WERI-Rb-1 (cell line): ENCODE data around the gene TRAF7.

Experiments
- DNase-seq: peaks from one replicate; pipeline ENCODE4 v3.0.0-alpha.2; 2020
- H3K27ac ChIP-seq: fragments of 250-450 bp; sonication (Bioruptor Pico); 2 replicates; pipeline ENCODE4 v1.5.1; 2020; ENCODE audit warnings: mild to moderate bottlenecking, moderate library complexity
- H3K27me3 ChIP-seq: fragments of 250-450 bp; sonication (Bioruptor Pico); 2 replicates; pipeline ENCODE4 v1.5.1; 2021; ENCODE audit warnings: mild to moderate bottlenecking, low read depth, moderate library complexity; ENCODE audit not compliant: insufficient read depth, severe bottlenecking
- H3K36me3 ChIP-seq: fragments of 250-450 bp; sonication (Bioruptor Pico); 2 replicates; pipeline ENCODE4 v1.5.1; 2020; ENCODE audit warnings: mild to moderate bottlenecking, moderate library complexity
- H3K4me3 ChIP-seq: 2 replicates; pipeline ENCODE4 v1.5.1; 2011; ENCODE audit warnings: low read depth, mild to moderate bottlenecking, control low read depth, low read length
- H3K9me3 ChIP-seq: fragments of 250-450 bp; sonication (Bioruptor Pico); 2 replicates; pipeline ENCODE4 v1.5.1; 2021; ENCODE audit warnings: mild to moderate bottlenecking, moderate library complexity; ENCODE audit not compliant: severe bottlenecking
- TF ChIP-seq, protein P1 (sequence below): IDR thresholded peaks from 2 replicates; pipeline ENCODE4 v1.5.1; 2011; ENCODE audit warnings: low read depth, mild to moderate bottlenecking, control low read depth, inconsistent platforms, low read length

Gene TRAF7

DNA sequence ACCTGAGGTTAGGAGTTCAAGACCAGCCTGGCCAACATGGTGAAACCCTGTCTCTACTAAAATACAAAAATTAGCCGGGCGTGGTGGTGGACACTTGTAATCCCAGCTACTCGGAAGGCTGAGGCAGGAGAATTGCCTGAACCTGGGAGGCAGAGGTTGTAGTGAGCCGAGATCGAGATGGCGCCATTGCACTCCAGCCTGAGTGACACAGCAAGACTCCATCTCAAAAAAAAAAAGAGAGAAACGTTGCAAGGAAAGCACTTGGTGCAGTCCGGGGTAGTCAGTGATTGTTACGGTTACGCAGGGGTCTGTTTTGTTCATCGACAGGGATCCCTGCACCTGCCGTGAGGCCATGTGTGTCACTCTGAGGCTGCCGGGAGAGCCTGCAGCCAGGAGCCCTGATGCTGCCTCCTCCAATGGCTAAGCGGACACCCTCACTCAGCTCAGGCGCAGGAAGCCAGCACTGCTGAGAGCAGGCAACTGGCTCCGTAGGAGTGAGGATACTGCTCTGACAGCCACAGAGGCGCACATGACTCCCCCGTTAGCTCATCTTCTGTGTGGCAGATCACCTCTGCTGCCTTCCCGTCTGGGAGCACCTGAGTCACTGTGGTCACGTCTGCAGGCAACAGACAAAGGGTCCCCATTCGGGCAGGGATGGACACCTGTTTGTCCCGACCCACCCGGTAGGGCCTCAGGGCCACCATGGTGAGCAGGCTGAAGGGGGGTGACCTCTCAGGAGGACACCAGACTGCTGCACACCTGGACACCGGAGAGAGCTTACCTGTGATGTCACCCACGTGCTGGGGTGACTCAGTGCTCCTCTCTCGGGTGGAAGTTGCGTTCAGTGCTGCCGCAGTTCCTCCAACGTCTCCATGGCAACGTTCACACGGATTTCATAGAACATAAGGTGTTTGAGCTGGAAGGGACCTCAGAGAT is 12.4 kb upstream of the TRAF7 start:
- no peaks in the 10 kb centered on the region for H3K9me3 ChIP-seq
- no peak overlapping the region for H3K4me3 ChIP-seq
- no peaks in the 10 kb centered on the region for H3K36me3 ChIP-seq
- no peaks in the 10 kb centered on the region for H3K27me3 ChIP-seq
- TF ChIP-seq, protein P1, sequence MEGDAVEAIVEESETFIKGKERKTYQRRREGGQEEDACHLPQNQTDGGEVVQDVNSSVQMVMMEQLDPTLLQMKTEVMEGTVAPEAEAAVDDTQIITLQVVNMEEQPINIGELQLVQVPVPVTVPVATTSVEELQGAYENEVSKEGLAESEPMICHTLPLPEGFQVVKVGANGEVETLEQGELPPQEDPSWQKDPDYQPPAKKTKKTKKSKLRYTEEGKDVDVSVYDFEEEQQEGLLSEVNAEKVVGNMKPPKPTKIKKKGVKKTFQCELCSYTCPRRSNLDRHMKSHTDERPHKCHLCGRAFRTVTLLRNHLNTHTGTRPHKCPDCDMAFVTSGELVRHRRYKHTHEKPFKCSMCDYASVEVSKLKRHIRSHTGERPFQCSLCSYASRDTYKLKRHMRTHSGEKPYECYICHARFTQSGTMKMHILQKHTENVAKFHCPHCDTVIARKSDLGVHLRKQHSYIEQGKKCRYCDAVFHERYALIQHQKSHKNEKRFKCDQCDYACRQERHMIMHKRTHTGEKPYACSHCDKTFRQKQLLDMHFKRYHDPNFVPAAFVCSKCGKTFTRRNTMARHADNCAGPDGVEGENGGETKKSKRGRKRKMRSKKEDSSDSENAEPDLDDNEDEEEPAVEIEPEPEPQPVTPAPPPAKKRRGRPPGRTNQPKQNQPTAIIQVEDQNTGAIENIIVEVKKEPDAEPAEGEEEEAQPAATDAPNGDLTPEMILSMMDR: no peak
- DNase-seq: no peak
- peak overlapping the region; percentile 25; the same call in 1 of the 2 replicates for H3K27ac ChIP-seq

- H3K9me3 ChIP-seq: no peaks in the 10 kb centered on the region
- no peak for DNase-seq
- no peaks in the 10 kb centered on the region for H3K27me3 ChIP-seq
- H3K36me3 ChIP-seq: no peaks in the 10 kb centered on the region
- TF ChIP-seq, protein P1: no peak
- peak overlapping the region; percentile 25 for H3K27ac ChIP-seq
- H3K4me3 ChIP-seq: no peak overlapping the region
Observed at GRCh38 chr16:2143878-2144485, 11.6 kb upstream of the TRAF7 start.

- no peak for DNase-seq
- H3K9me3 ChIP-seq: no peaks in the 10 kb centered on the region
- H3K36me3 ChIP-seq: peaks cover 7% of the 10 kb centered on the region
- H3K4me3 ChIP-seq: no peak overlapping the region
- no peaks in the 10 kb centered on the region for H3K27me3 ChIP-seq
- peak overlapping the region; percentile 97 for H3K27ac ChIP-seq
- TF ChIP-seq, protein P1: no peak
Observed at GRCh38 chr16:2145843-2146242, 9.7 kb upstream of the TRAF7 start.

DNA sequence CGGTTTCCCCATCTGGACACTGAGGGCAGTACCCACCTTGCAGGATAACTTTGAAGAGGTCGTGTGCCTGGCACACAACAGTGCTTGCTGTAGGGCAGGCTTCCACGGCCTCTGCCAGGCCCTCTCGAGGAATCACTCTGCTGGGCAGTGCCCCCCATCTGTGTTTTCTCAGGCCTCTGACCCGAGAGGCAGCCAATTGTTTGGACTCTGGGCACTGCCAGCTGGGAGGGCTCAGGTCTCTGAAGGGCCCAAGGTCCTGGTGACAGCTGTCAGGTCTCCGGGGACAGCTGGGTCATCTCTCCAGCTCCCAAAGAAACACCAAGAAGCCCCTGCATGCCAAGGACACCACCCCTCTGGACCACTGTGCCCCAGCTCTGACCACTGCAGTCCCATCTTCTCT is 8.2 kb upstream of the TRAF7 start:
- peaks cover 22% of the 10 kb centered on the region for H3K36me3 ChIP-seq
- H3K9me3 ChIP-seq: no peaks in the 10 kb centered on the region
- no peaks in the 10 kb centered on the region for H3K27me3 ChIP-seq
- TF ChIP-seq, protein P1: no peak
- DNase-seq: no peak
- H3K27ac ChIP-seq: peak overlapping the region; percentile 97
- H3K4me3 ChIP-seq: peak overlapping the region; percentile 58

- TF ChIP-seq, protein P1: no peak
- Histone ChIP-seq H3K4me3 (peak within 1 kb of the TSS; percentile 82), H3K27ac (peak within 1 kb of the TSS; percentile 97)
Observed at GRCh38 chr16:2147981-2148671, 7.5 kb upstream of the TRAF7 start, which contains the start of gene RAB26. Gene RAB26 (plus strand): TSS chr16:2148625. CDS start chr16:2148784, 159 bp downstream.

More at GRCh38 chr16:2147981-2148671, 7.5 kb upstream of the TRAF7 start, which contains the start of gene RAB26:
- DNase-seq: peak; percentile 90
- Histone ChIP-seq H3K27me3 (no peaks in the 10 kb centered on the region), H3K36me3 (peaks cover 29% of the 10 kb centered on the region), H3K9me3 (no peaks in the 10 kb centered on the region)
